GM12873 (cell line): ENCODE measurements around the gene PITX2.

Source experiments
- CTCF ChIP-seq: IDR thresholded peaks from 2 replicates; pipeline ENCODE4 v1.5.1; 2012; ENCODE audit warnings: low read depth, mild to moderate bottlenecking, moderate library complexity, low read length, control low read depth; ENCODE audit not compliant: insufficient read depth; ENCODE audit errors: missing control alignments

Gene PITX2

DNA sequence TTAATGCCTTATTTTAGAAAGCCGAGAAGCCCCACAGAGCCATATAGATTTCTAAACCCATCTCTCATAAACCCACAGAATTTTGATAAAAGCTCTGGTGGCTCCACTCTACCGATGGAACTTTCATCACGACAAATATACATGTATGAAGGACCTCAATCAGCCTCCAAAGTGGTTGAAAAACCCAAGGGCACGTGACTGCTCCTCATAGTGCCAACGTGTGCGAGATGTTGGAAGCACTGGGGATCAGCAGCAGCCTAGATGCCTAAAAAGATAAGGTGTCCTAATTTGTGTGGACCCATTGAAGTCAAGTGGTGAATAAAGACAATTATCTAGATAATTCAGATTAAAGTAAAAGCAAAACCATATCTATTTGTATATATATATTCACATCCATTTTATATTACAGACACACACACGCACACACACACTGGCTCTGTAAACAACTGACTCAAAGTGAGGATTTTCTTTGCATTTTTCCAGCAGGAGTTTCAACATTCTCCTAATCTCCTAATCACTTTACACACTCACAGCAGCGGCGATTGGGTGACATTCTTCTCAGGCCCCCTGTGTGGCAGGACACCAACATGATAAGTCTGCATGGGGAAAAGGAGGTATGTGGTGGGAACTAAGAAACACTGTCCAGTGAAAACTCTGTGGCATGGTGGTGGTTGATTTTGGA, 2.8 kb upstream of the PITX2 start:
- TF ChIP-seq CTCF: no peak

DNA sequence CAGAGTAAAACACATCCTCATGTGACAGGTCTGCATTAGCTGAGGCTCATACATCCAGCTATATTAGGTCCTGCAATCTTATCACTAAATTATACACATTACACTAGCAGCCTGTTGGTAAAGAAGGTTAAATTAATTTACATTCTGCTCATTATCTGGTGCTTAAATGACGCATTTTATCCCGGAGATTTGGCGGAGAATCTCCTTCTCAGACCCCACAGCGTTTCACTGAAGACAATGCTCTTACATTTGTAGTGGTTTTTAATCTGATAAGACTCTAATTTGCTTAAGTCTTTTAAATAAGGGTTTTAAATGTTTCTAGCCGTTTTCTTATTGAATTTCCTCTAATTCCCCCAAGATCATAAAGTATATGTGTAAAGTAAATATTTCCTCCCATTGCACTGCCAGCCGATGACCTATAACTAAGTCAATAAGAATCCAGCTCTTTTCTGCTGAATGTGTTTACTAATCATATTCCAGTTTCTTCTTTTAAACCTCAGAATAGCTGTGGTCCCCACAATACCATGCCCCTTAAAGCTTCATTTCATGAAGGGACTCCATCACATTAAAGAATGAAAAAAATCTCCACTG, 2.1 kb upstream of the PITX2 start:
- no peak for TF ChIP-seq CTCF

DNA sequence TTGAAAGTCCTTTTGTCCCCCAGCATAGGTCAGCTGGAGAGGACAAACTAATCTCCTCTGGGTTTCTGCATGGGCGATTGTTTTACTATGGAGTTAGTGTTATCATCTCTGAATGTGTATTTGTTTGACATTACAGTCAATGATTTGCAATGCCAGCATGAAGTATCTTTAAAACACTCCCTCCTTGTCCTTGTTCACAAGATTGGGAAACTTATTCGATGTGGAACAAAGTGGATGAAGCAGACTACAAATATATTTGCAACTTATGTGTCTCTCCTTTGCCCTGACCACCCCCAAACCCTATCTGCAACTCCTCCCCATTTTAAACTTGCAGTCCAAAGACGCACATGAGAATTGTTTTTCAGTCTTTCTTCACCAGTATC, 1.5 kb upstream of the PITX2 start:
- TF ChIP-seq CTCF: no peak

DNA sequence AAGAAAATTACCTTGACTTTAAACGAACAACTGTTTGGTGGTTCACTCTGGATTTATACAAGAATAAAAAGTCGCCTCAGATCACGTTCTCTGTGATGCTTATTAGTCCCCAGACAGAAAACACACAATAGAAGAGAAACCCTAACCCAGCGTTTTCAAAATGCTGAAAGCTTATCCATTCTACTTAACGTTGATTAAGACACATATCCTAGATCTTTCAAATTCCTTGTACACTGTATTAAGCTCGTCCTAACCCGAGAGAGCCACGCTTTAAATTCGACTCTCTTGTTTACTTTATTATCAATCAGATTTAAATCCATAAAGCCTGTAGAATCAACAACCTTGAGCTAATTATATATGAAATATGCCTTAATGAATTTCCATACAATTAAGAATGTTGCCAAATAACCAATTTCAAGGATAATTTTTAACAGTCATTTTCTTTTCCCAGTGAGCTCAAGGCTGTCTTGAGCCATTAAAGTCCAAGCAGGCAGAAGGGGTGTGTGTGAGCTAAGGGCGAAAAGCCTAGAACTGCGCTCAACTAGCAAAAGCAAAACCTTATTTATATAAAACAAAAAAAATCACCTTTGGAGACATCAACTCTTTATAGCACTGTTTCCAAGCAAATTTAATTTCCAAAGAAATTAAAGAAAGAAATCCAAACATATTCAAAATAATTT, 981 bp upstream of the PITX2 start:
- TF ChIP-seq CTCF: no peak

GRCh38 chr4:110621839-110622751, 782 bp downstream of the PITX2 start:
- no peak for TF ChIP-seq CTCF

GRCh38 chr4:110621328-110621812, 1.5 kb downstream of the PITX2 start:
- no peak for TF ChIP-seq CTCF

DNA sequence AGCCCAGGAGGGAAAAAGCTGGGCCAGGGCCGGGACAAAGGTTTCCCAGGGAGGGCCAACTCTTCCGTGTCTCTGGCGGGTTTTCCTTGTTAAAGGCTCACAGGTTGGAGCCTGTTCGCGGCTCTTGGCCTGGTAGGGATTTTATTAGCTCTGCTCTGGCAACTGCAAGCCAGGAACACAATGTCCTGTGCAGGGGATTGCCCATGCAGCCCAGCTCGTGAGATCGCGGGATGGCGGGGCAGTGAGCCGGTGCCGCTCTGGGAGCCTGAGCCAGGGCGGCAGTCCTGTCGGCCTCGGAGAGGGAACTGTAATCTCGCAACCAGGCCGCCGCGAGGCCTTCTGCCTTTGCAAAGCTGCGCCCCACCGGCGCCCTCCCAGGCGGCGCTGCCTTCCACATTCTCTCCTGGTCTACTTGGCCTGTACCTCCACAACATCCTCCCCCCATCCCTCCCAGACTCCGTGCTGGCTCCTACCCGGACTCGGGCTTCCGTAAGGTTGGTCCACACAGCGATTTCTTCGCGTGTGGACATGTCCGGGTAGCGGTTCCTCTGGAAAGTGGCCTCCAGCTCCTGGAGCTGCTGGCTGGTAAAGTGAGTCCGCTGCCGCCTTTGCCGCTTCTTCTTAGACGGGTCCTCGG, 2.1 kb downstream of the PITX2 start:
- TF ChIP-seq CTCF: no peak
